ENCODE measurements around the gene DOCK4.

The DOCK4 gene

DNA sequence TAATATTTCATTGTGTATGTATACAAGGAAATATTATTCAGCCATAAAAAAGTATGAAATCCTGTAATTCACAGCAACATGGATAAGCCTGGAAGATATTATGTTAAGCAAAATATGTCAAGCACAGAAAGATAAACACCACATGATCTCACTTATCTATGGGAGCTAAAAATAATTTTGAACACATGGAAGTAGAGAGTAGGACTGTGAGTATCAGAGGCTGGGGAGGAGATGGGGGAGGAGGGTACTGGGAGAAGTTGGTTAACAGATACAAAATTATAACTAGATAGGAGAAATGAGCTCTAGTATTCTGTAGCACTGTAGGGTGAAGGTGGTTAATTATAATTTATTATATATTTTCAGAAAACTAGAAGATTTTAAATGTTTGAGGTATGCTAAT is 132.7 kb downstream of the DOCK4 start:
- peak; percentile 4 for DNase-seq

DNA sequence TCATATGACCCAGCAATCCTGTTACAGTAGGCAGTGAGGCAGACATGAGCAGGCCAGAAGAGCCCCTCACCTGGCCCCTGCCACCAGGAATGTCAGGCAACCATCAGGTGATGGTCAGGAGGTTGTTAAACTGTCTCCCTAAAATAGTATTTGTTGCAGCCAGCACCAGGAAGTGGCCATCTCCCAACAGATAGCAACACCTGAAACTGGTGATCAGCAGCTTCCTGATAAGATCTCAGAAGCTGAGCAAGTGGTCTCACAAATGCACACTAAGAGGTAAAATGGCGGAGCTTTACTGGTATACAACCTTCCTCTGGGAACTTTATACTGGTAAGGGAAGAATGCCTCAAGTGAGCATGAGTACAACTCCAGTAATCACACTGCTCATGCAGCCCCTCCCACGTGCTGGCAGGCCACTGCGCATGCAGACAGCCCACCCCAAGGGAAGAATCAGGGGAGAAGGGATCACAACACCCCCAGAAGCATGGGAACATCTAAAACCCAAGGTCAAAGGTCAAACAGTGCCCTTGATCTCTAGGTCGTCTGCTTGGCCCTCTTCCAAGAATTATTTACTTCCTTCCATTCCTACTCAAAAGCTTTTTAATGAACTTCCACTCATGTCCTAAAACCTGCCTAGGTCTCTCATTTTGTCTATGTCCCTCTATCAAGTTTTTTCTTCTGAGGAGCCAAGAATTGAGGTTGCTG is 133.5 kb downstream of the DOCK4 start:
- DNase-seq: no peak

DNA sequence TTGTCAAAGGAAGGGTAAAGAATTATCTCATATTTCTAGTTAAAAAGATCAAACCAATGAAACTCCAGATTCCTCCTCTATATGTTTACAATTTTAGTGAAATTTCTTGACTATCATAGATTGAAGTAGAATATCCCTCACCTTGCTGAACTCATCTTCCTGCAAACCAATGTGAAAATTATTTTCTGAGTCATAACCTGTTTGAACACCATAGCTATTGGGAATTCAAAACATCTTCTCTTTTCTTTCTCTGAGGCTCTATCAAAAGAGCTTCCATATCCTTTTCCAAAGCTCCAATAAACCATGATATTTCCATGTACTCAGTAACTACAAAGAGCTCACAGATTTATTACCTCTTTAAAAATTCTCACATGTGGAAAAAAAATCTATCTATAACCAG is 134.3 kb downstream of the DOCK4 start:
- DNase-seq: no peak

DNA sequence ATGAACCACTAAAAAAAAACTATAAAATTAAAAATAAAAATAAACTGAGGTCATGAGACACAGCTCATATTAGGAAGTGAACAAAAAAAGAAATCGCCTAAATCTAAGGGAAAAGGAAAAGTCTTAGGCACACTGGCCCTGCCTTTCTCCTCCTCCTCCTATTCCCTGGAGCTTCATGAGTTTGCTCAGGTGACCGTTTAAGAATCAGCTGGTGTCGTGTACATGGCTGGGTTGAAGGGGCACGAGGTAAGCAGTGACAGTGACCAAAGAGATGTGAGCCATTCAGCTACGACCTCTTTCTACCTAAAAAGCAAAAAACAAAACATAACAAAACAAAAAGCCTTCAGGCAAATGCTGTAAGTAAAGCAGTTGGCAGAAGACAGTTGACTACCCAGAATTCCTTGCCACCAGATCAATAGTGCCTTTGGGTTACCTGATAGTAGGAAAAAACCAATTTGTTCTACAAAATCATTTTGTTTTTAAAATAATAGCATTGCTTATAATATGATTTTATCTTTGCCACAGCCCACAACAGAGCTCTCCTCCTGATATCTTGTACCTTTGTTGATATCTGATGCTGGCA is 135.4 kb downstream of the DOCK4 start:
- no peak for DNase-seq

DNA sequence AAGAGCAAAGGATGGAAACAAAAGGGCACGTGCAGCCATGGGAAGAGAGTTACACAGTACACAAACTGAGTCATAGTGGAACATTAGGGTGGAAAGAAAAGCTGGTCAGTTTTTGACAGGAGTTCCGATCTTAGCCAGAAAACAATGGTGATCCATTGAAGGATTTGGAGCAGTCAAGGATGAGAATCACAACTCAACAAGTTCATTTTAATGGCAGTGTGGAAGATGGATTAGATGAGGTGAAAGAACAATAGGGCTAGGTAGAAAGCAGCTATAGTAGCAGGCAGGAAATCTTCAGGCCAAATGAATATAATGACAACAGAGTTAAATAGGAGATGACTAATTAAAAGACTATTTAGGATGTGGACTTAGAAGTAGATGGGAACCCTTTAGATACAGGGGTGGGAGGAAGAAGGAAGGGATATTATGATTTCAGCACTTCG is 136.3 kb downstream of the DOCK4 start:
- DNase-seq: peak; percentile 33

DNA sequence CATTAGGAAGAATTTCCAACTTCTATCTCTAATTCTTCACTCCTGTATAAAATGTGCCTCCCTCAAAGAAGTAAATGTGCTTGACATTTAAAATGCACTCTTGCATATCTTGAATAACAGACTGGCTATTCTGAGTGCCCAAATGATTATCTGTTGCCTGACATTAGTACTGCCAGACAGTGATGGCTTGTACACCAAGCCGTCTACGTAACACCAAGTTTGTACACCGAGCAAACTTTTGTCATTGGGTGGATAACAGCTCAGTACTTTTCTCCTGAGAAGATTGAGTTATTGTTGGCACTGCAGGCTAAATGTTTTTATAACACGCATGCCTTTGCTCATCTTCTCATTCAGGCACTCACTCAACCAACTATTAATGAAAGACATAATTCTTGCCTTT is 137.2 kb downstream of the DOCK4 start:
- no peak for DNase-seq

DNA sequence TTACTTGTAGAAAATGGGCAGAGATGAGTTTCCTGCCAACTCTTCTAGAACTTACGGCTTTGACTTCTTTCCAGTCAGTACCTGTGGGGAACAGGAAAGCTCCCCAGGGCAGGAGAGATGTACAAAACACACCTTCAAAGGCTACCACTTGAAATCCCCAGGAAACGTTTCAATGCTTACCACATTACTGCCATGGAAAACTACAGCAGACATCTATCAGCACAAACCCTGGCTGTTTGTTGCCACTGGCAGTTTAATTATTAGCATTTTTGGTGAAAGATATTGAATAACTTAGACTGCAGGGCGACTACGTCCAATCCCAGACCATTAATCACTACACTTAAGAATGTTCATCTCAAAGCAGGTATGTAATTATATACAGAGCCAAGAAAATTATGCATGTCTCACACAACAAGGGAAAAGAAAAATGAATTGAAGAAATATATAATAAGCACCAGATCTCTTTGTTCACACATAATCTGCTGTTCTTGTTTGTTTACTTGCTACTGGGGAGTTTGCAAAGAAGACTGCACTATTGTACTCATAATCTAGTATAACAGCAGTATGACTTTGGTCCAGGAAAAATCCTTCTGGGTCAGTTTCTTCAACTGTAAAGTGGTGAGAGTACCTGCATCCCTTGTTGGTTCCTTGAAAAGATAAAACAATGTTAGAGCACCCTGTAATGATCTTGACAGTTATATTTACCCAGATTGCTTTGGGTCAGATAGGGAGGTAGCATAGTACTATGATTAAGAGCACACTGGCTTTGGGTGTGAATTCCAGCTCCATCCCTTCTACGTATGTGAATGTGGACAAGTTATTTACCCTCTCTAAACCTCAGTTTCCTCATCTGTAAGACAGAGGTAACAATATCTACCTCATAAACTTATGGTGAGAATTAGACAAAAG is 138.3 kb downstream of the DOCK4 start:
- DNase-seq: no peak

DNA sequence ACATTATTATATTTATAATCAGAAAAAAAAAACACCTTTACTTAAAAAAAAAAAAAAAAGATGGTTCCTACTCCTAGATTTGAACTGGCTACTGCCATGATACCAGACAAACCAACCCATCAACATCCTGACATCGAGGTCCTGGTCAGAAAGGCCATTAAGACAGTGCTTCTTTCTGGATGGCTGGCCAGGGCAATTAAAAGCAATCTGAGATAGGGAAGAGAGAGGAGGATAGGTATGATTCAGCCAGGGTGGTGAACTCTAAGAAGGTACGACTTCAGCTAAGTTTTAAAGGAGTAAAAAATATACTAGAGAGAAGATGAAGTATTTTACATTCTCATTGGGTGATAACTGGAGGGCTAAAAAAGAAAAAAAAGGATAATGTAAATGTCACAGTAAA is 139.0 kb downstream of the DOCK4 start:
- DNase-seq: no peak

DNA sequence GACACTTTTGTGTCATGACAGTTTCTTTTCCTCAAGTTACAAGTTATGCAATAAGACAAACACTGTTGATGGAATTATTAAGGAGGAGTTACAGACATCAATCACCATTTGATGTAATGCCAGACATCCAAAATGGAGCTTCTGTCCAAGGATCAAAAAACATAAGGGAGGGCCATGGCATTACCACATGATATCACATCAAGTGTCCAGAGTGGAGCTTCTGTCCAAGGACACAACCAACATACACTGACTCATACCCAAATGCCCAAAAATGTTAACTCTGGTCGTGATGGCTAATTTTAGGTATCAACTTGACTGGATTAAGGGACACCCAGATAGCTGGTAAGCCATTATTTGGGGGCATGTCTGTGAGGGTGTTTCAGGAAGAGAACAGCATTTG is 140.4 kb downstream of the DOCK4 start:
- DNase-seq: no peak

DNA sequence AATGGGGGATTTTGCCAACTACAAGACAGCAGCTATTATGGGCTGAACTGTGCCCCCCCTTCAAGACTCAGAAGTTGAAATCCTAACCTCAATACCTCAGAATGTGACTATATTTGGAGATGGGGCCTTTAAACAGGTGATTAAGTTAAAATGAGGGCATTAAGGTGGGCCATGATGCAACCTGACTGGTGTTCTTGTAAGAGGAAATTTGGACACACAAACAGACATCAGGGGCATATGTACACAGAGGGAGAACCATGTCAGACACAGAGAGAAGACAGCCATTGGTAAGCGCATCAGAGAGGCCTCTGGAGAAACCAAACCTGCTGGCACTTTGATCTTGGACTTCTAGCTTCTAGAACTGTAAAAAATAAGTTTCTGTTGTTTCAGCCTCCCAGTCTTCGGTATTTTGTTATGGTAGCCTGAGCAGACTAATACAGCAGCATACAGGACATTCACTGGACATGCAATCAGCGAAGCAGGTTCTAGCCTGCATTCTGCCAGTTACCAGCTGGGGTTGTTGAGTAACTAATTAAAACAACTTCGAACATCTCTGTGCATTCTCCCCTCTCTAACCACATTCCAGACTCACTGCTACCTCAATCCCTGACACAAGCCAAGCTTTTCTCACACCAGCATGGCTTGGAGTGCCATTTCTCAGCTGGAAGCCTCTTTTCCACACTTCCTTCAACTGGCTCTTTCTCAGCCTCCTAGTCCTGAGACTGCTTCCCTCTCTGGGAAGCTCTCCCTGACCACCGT is 141.4 kb downstream of the DOCK4 start:
- no peak for DNase-seq

DNA sequence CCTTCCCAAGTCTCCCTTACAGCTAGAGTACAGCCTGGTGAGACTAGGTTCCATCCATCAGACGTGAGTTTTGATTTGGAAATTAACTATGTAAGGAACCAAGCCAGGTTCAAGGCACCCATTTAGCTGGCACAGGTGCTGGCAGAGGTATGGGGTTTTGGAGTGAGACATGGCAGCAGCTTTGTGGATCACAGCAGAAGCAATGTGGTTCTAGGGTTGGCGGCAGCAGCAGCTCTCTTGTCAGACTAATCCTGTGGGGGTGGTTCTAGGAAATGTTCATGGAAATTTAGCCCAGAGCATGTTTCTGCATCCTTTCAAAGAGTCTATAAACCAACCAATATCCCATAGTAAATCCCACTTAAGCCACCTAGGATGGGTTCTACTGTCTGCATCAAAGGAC is 142.2 kb downstream of the DOCK4 start:
- DNase-seq: no peak

DNA sequence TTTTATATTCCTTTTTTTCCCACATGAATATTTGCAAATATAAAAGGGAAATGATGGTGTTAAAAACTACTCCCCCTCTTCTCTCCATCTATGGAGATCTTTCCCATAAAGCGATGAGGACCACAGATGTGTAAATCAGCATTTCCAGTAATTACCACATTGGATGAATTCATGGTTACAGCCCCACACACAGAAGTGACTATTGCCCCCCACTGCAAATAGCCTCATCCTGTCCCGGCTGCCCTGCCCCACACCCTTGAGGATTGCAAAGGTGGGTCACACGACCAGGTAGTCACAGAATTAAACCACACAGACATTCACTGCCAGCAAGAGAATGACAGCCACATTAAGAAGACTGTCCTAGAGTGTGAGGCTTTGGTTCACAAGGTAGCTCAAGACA is 145.1 kb downstream of the DOCK4 start:
- no peak for DNase-seq

DNA sequence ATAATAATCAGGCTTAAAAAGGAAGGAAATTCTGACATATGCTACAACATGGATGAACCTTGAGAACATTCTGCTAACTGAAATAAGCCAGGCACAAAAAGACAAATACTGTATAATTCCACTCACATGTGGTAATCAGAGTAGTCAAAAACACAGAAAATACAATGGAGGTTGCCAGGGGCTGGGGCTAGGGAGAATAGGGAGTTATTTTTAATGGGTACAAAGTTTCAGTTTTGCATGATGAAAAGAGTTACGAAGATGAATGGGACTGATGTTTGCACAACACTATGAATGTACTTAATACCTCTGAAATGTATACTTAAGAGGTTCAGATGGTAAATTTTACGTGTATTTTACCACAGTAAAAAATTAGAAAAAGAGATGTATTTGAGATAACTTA is 145.6 kb downstream of the DOCK4 start:
- no peak for DNase-seq

DNA sequence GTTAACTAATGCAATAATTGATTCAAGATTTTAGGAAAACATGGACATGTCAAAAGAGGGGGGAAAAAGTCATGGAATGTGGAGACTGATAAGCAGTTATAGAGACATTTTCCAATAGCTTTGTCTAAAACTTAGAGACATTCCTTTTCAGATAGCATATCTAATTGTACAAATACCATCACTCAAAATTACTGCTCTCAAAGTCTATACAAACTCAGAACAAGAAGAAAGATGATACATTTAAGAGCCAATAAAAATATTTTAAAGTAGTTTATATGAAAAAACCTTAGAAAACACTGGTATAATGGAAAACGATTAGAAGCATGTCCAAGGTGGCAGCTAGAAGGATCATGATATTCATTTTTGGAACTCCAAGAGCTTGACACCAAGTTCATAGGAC is 146.5 kb downstream of the DOCK4 start:
- no peak for DNase-seq

DNA sequence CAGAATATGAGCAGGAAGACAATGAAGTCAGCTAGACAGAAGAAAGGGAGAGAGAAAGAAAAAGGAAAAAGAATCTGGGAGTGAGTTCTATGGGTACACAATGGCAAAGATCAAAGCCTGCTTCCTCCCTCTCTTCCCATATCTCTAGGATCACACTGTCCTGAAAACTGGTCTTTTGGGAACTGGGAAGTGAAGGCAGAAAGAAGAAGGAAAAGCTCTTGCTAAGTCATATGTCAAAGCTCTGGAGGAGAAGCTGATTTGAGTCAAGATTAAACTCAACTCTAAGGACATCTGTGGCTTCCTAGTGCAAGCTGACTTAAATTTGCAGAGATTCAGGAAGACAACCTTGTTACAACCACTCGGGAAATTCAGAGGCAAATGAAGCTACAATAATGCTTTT is 147.5 kb downstream of the DOCK4 start:
- no peak for DNase-seq

DNA sequence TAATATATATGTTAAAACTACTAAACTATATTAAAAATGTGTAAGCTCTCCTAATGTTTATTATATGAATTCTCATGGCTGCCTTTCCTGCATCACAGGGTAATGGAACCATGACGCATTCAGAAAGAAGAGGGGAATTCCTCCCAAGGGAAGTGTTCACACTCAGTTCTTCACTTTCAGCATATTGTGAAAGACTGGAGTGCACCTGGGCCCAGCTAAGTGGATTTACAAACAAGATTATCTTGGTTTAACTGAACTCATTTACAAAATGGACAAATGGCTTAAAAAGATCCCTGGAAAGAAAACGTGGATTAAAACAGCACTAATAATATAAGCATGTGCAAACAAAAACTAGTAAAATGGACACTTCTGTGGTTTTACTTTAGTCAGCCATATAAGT is 149.8 kb downstream of the DOCK4 start:
- DNase-seq: no peak

DNA sequence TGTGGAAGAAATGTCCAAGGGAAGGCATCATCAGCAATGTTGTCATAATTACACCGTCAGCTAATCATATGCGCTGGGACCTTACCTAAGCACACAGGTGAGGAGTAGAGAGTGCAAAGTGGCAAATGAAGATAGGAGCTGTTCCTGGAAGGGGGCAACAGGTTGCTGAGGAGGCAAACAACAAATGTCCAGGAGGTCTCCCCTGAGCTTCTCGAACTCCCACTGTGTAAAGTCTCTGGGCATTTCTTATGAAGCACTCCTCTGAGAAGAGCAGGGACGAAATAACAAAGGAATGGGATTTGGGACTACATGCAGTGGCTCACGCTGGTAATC is 152.5 kb downstream of the DOCK4 start:
- DNase-seq: no peak

DNA sequence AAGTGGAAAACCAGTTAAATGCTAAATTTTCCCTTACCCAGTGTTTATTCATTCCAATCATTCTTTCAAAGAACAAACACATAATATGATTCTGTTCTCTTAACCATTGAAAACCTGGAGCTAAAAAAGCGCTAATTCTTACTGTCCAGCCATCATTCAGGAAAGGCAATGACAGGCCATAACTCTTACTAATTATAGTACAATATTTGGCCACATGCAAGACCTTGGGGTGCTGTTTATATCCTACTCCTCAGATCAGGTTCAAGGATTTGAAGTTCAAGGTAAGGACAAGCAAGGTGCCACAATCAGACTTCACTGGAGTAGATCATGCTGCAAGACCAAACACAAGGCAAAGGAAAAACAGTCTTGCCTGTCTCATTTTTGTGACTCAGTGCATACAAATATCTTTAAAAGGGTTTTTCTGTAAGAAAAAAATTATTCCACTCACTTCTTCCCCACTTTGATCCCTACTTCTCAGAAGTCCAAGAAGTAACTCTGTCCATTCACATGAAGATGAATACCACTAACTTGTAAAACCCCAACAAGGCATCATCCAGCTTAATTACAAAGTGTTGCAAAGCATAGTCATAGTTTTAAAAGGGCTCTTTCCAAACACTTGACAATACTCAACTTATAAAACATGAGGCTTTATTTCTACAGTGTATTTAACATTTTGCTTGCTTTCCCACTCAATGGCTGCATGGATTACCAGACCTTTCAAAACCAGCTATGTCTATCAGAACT is 153.0 kb downstream of the DOCK4 start:
- no peak for DNase-seq

DNA sequence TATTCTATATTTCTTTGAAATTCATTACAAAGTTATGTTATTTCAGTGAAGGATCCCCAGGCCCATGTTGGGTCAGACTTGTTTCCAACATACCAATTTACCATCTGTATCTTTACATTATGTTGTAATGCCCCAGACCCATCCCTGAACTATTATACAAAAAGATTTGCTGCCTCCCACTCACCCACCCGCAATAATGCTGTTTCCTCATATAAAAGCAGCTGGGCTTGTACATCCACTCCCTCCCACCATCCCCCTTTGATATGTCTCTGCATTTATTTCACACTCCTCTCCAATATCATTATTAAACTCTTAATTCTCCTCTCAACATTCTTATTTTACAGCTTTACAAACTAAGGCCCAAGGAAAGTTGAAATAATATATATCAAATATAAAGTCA is 153.7 kb downstream of the DOCK4 start:
- DNase-seq: no peak

DNA sequence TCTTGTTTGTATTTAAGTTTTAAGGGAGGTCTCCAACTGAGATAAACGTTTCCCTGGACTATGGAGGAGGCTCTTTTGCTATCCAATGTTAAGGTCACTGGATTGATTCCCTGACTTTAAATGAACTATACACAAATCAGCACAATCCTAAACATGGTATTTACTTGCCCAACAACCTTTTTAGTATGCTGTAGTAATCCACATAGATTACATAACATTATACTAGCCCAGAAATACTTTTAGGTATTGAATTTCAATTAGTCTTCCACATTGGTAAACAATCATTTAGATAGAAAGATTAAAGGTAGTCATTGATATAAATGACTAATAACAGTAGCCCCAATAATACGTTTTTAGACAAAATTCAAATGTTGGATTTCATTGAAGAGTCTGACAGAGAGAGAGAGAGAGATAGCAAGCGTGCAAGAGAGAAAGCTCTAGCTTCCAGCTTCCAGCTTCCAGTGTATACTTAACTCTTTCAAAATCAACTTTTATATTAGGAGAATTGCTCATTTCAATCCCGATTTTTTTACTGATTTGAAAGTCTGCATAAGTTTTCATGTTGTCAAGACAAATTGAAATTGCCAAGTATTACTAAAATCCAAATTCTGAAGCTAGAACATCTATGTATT is 155.8 kb downstream of the DOCK4 start:
- DNase-seq: no peak

DNA sequence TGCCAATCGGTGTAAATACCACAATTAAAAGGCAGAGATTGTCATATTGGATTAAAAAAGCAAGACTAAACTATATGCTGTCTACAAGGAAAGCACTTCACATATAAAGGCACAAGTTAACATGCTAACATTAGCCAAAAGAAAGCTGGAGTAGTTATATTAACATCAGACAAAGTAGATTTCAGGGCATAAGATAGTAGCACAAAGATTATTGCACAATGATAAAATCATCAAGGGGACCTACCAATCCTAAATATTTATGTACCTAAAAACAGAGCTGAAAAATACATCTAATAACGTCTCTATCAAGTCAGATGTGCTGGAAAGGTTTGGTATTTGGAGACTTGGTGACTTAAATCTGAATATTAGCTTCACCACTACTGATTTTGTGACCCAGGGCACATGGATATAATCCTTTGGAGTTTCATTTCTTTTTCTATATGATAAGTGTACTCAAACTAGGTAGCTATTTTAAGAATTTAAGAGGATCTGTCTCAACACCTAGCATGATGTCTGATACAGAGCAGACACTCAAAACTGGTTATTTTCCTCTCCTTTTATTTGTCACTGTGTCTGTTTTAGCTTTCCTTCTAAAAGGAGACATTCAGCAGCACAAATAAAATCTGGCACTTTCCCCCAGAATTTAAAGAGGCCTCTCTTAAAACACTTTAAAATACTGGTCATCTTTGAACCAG is 156.5 kb downstream of the DOCK4 start:
- DNase-seq: no peak
